ENCODE data around the gene SLAMF7.

The SLAMF7 gene

GRCh38 chr1:160797861-160798273 lies 58.8 kb downstream of the SLAMF7 start:
- Histone ChIP-seq H3K9me3 (ENCODE audit: insufficient read depth, low read depth, low read length) (no peaks in the 10 kb centered on the region), H3K27ac (ENCODE audit: low read depth, low read length) (no peak overlapping the region), H3K4me1 (ENCODE audit: insufficient read depth, low read length) (no peaks in the 10 kb centered on the region), H3K36me3 (ENCODE audit: insufficient read depth, low read length) (no peaks in the 10 kb centered on the region), H3K27me3 (ENCODE audit: insufficient read depth, low read length) (no peaks in the 10 kb centered on the region), H3K9ac (ENCODE audit: low read depth, low read length) (no peak overlapping the region), H3K4me3 (ENCODE audit: low read length) (no peak overlapping the region)
- WGBS, result 56% methylated on average over 3 of the region's 4 CpGs

- Histone ChIP-seq H3K4me3 (ENCODE audit: low read length) (no peak overlapping the region), H3K9ac (ENCODE audit: low read depth, low read length) (no peak overlapping the region), H3K36me3 (ENCODE audit: insufficient read depth, low read length) (no peaks in the 10 kb centered on the region), H3K27ac (ENCODE audit: low read depth, low read length) (no peak overlapping the region), H3K9me3 (ENCODE audit: insufficient read depth, low read depth, low read length) (no peaks in the 10 kb centered on the region), H3K4me1 (ENCODE audit: insufficient read depth, low read length) (no peaks in the 10 kb centered on the region), H3K27me3 (ENCODE audit: insufficient read depth, low read length) (no peaks in the 10 kb centered on the region)
- WGBS, result 93% methylated on average over 2 of the region's 2 CpGs
These were observed 59.4 kb downstream of the SLAMF7 start for GRCh38 chr1:160798439-160798838.

- Histone ChIP-seq H3K9me3 (ENCODE audit: insufficient read depth, low read depth, low read length) (no peaks in the 10 kb centered on the region), H3K27ac (ENCODE audit: low read depth, low read length) (no peak overlapping the region), H3K9ac (ENCODE audit: low read depth, low read length) (no peak overlapping the region), H3K36me3 (ENCODE audit: insufficient read depth, low read length) (no peaks in the 10 kb centered on the region), H3K27me3 (ENCODE audit: insufficient read depth, low read length) (no peaks in the 10 kb centered on the region), H3K4me3 (ENCODE audit: low read length) (no peak overlapping the region), H3K4me1 (ENCODE audit: insufficient read depth, low read length) (no peaks in the 10 kb centered on the region)
- WGBS, result 95% methylated on average over 5 of the region's 5 CpGs
These were observed 60.6 kb downstream of the SLAMF7 start for GRCh38 chr1:160799641-160800040.

- H3K4me3 ChIP-seq (ENCODE audit: low read length), result no peak overlapping the region
- 100% methylated on average over 1 of the region's 1 CpG for WGBS
These were observed 61.1 kb downstream of the SLAMF7 start for GRCh38 chr1:160800142-160800541.

GRCh38 chr1:160800645-160801408 lies 61.8 kb downstream of the SLAMF7 start:
- H3K36me3 ChIP-seq (ENCODE audit: insufficient read depth, low read length), result no peaks in the 10 kb centered on the region
- no peak overlapping the region for H3K4me3 ChIP-seq (ENCODE audit: low read length)
- no peaks in the 10 kb centered on the region for H3K27me3 ChIP-seq (ENCODE audit: insufficient read depth, low read length)
- no peaks in the 10 kb centered on the region for H3K4me1 ChIP-seq (ENCODE audit: insufficient read depth, low read length)
- H3K27ac ChIP-seq (ENCODE audit: low read depth, low read length), result no peak overlapping the region
- no peaks in the 10 kb centered on the region for H3K9me3 ChIP-seq (ENCODE audit: insufficient read depth, low read depth, low read length)
- H3K9ac ChIP-seq (ENCODE audit: low read depth, low read length), result no peak overlapping the region
- 95% methylated on average over 2 of the region's 4 CpGs for WGBS

More at GRCh38 chr1:160800142-160800541, 61.1 kb downstream of the SLAMF7 start:
- no peak overlapping the region for H3K27ac ChIP-seq (ENCODE audit: low read depth, low read length)
- no peaks in the 10 kb centered on the region for H3K36me3 ChIP-seq (ENCODE audit: insufficient read depth, low read length)
- H3K27me3 ChIP-seq (ENCODE audit: insufficient read depth, low read length), result no peaks in the 10 kb centered on the region
- no peak overlapping the region for H3K9ac ChIP-seq (ENCODE audit: low read depth, low read length)
- H3K9me3 ChIP-seq (ENCODE audit: insufficient read depth, low read depth, low read length), result no peaks in the 10 kb centered on the region
- no peaks in the 10 kb centered on the region for H3K4me1 ChIP-seq (ENCODE audit: insufficient read depth, low read length)

- WGBS, result 96% methylated on average over 43 of the region's 43 CpGs
- H3K4me1 ChIP-seq (ENCODE audit: insufficient read depth, low read length), result no peaks in the 10 kb centered on the region
These were observed 63.0 kb downstream of the SLAMF7 start for GRCh38 chr1:160801836-160802580.

More at GRCh38 chr1:160801836-160802580, 63.0 kb downstream of the SLAMF7 start:
- H3K9ac ChIP-seq (ENCODE audit: low read depth, low read length), result no peak overlapping the region
- H3K9me3 ChIP-seq (ENCODE audit: insufficient read depth, low read depth, low read length), result 0 out of 2 replicates have a peak, but pooled peaks cover 3% of the 10 kb centered on the region
- no peak overlapping the region for H3K27ac ChIP-seq (ENCODE audit: low read depth, low read length)
- no peaks in the 10 kb centered on the region for H3K27me3 ChIP-seq (ENCODE audit: insufficient read depth, low read length)
- H3K36me3 ChIP-seq (ENCODE audit: insufficient read depth, low read length), result no peaks in the 10 kb centered on the region
- no peak overlapping the region for H3K4me3 ChIP-seq (ENCODE audit: low read length)

Data from HUES64 (cell line).